GM21723 (cell line): ENCODE data around the gene CES5A.
"Not testable (repeated sequence)": the region's sequence is repeated elsewhere in the genome, so short reads cannot be mapped to it uniquely, and the experiment has no call there.

ENCODE experiments used
- ATAC-seq: cut with Tn5 transposase; IDR thresholded peaks from one replicate; pipeline ENCODE4 v1.9.1; 2021; ENCODE audit warnings: mild to moderate bottlenecking, moderate library complexity; ENCODE audit not compliant: unreplicated experiment

Gene CES5A

DNA sequence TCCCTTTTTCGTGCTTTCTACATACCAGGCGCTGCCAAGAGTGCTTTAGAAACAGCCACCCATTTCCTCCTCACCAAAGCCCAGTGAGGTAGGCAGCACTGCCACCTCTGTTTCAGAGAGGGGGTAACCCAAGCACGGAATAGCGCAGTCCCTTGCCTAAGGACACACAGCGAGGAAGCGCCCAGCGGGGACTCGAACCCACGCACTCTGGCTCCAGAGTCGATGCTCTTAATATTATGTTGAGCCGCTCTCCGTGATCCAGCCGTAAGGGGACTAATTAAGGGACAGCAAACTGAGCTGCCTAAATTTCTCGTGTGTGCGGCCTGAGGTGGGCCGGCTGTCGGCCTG, 42.8 kb downstream of the CES5A start:
- no peak for ATAC-seq

DNA sequence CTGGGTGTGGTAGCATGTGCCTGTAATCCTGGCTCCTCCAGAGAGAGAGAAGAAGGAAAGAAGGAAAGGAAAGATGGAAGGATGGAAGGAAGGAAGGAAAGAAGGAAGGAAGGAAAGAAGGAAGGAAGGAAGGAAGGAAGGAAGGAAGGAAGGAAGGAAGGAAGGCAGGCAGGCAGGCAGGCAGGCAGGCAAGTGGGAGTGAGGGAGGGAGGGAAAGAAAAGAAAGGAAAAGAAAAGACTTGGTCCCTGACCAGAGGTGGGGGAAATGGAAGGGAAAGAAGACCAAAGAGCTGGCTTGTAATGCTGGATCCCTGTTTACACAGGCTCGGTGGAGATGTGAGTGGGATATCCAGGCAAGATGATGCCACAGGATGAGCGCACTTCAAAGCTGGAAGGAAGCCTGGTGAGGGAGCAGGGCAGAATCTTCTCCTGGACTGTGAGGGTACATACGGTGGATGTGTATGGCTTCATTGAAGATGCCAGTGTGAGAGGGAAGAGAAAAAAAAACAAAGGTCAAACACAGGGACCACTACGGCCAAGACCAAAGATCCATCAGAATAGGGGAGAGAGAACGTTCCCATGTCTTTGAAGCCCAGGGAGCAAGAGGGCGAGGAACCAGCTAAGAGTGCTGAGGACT, 44.4 kb downstream of the CES5A start:
- ATAC-seq = no peak

DNA sequence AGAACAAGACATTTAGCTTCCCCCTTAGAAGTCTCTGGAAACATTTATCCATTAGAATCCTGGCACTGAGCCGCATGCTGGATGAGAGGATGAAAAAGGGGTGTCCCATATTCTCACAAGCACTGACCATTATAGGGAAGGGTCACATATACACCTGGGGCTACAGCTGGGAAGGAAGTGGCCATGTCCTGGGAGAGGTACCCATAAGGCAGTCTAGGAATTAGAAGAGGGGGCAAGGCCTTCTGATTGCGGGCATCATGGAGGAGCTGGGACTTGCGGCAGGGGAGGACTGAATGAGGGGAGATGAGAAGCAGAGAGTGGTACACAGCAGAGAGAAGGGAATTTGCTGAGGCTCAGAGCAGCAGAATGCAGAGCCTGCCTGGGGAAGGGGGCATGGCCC, 45.9 kb downstream of the CES5A start:
- ATAC-seq = not testable (repeated sequence)

DNA sequence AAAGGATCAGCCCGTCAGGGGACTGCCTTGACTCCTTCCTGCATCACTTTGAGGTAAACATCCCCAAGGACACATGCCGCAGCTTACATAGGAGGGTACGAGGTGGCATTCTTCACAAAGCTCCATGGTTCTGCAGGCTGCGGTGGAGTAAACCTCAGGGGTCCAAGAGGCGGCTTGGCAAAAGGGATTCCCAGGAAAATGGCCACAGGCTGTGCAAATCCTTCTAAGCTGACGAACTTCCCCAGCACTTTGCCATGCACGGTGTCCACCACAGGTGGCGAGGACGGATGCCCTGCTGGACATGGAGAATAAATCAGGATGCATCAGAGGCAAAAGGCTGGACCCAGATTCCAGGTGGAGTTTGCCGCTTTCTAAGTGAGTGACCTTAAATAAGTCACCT, 46.5 kb downstream of the CES5A start:
- ATAC-seq = no peak

DNA sequence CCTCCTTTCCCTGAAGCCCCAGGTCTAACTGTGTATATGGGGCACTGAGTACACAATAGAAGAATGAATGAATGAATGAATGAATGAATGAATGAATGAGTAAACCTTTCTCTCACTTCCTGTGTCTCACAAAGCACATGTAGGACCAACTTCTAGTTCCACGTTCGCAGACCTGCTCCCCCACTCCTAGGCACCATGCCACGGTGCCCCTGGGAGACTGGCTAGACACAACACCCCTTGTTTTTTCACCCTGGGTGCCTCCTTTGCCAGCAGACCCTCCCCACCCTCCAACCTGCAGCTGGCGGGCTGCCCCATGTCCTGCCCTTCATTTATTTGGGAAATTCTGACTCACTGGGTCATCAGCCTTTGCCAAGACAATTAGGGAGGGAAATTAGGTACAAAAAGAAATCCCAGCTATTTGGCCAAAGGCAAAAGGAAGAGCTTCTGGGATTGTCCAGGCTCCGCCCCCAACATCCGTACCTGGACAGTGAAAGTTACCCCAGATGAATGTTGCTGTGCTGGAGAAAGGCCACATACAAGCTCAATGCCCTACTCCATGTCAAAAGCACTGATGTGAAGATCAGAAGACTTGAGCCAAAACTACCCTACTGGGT, 50.0 kb downstream of the CES5A start:
- no peak for ATAC-seq

DNA sequence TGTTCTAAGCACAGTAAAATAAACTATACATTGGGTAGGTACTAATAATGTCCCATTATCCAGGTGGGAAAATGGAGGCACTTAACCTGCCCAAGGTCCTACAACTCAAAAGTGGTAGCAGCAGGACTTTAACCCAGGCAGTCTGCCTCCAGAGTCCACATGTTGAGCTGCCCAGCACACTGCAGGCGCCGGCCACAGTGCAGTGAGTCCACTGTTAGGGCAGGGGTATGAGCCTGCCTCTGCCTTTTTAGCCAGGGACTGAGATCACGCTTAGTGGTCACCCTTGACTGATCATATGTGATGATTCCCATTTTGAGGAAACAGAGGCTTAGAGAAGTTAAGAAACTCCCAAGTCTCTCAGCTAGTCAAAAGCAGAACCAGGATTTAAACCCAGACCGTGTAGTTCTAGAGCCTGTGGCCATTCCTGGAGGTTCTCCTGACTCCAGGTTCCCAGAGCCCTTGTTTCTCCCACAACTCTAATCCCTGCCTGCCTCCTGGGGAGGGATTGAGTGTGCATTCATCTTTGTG, 50.6 kb downstream of the CES5A start:
- ATAC-seq = no peak

DNA sequence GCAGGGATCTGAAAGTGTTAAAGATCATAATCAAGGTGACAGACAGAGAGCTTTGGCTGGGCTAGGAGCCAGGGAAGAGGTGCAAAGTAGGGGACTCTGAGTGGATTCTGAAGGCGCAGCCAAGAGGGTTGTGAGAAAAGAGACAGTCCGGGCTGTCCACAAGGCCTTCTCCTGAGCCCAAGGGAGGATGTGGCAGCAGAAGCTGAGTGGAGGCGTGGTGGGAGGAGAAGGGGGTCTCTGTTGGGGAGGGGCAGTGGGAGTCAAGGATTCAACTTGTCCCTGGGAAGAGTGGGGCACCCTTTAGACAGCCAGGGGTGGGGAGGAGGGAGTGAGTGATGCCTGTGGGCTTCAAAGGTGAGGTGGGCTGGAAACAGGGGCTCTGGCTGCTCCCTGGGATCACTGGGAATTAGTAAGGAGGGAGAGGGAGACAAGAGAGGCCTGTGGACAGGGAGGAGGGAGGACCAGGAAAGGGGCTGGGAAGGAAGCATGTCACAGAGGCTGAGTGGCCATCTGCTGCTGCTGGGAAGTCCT, 52.8 kb downstream of the CES5A start:
- ATAC-seq = no peak

DNA sequence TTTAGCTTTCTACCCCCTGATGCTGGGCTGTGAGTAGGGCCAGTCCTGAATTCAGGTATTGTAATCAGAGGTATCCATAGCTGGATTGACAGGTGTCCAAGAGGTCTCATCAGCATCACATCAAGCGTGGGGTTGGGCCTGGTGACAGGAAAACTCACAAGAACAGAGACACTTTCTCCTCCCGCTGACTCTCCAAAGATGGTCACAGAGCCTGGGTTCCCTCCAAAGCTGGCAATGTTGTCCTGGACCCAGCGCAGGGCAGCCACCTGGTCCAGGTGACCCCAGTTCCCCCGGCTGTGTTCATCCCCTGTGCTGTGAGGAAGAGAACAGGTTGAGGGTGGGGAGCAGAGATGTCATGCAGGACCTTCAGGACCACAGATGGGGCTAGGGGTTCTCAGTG, 54.0 kb downstream of the CES5A start:
- ATAC-seq = no peak

DNA sequence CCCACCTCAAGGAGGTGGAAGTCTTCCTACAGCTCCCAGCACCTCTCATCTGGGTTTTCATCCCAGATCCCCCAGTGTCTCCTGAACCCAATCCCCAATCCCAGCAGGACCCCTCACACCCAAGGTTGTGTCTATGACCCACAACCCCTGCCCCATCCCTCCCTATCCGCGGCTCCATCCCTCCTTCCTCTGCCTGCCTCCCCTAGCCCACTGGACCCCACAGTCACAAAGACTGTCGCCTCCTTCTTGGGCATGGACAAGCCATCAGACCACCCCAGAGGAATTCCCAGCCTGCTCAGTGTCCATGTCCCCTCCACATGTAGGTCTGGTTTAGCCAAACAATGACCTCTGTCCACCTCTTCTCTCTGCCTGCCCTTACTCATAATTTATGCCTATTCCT, 54.6 kb downstream of the CES5A start:
- ATAC-seq = no peak

DNA sequence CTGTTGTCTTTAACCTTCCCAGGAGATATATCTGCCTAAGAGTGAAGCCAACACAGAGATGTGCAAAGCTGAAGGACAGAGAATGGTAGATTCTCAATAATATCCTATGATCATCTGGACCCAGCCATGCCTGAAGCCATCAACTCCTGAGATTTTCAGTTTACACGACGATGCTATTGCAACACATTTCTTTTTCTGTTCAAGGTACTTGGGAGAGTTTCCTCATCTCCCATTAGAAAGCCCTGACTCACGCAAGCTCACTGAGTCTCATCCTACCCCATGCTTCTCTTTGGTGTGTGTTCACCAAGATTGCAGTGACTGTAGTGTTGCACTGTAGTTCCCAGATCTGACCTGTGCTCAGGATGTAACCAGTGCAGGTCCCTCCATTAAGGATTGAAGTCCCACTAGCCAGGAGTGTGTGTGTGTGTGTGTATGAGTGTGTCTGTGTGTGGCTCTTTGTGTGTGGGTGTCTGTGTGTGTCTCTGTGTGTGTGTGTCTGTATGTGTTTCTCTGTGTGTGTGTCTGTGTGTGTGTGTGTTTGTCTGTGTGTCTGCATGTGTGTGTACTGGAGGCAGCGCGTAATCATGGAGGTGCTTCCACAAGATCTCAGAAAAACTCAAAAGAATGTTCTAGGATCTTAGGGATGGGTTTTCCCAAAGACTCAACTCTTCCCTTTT, 57.8 kb downstream of the CES5A start:
- ATAC-seq = no peak

DNA sequence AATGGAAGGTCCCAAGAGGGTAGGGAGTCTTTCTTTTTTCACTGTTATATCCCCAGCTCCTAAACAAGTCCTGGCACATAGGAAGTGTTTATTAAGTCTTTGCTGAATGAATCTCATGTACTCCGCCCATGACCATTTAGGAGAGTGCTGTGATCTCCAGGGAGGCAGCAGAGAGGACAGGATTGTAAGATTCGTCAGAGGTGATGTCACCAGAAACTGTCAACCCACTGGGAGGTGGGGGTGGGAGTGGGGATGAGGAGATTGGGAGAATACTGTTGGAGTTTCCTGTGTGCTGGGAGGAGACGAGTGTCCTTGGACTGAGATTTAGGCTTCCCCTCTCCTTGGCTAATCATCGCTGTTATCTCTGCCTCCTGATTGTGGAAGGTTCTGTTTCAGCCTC, 59.0 kb downstream of the CES5A start:
- not testable (repeated sequence) for ATAC-seq

DNA sequence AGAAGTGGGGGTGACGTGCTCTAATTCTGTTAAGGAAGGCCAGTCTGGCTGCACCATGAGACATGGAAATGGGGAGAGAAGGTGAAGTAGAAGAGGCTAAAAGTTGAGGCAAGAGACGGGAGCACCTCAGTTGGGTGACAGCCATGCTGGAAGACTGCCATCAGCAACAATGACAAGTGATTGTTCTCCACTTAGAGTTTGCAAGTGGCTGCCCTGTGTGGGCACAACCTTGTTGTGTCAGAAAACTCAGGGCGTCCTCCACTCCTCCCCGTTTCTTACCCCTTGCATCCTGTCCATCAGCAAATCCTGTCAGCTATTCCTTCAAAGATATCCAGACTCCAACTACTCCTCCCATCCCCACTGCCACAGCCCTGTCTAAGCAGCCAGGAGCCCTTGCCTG, 59.9 kb downstream of the CES5A start:
- ATAC-seq = no peak

DNA sequence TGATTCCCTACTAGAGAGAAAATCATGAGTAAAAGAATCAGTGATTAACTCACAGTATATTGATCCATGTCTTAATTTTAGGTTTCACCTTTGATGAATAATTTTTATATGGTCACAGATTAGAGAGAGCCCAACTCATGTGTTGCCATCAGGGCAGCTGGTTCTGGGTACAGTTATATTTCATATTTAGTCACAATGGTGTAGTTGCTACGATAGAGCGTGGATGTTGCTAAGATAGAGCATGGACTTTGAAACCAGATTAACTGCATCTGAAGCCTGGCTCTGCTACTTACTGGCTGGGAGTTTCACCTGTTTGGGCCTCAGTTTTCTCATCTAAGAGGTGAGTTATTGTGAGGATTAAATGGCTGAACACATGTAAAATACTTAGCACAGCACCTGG, 61.0 kb downstream of the CES5A start:
- not testable (repeated sequence) for ATAC-seq

DNA sequence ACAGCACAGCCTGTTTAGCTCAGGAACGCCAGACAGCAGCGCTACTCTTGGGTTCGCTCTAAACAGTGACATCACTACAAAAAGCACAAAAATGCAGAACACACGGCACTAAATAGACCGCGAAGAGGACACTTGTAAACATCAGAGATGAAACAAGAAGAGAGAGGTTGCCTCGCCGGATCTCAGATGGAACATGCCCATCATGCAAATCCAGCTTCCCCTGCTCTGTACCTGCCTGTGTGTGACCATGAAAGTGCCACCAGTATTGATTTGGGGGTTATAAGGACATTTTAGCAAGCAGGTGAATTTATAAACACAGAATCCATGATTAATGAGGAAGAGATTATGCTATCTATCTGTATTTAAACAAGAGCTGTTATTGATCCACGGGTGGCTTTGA, 61.4 kb downstream of the CES5A start:
- not testable (repeated sequence) for ATAC-seq

DNA sequence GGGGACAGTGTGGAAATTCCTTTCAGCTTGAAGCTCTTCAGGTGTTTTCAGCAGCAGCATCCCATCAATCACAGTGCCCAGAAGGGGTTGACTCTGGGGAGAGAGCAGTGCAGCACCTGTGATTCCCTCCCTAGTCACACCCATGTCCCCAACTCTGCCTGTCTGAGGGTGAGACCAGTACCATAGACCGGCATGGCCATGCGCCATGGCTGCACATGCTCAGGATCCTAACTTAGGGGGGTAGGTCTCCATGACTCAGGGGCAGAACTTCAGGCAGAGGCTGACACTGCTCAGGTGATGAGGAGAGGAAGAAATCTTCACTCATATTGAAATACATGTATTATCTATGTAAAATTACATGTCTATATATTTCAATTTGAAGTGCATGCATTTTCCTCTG, 62.2 kb downstream of the CES5A start:
- no peak for ATAC-seq

DNA sequence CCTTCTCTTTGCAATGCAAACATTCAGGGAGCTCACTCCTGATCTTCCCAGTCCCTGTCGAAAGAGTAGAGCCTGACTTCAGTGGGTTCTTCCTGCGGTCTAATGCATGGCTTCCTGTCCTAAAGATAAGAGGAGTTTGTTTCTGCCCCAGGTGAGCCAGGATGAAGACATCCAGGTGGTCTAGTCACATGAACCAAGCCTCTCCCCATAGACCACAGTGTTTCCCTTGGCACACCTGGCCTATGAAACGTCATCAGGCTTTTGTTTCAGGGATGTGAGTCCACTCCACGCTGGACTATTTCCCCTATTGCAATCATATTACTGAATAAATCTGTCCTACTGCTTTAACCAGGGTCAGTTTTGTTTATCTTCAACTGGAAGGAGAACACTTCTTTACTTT, 63.4 kb downstream of the CES5A start:
- ATAC-seq = no peak

DNA sequence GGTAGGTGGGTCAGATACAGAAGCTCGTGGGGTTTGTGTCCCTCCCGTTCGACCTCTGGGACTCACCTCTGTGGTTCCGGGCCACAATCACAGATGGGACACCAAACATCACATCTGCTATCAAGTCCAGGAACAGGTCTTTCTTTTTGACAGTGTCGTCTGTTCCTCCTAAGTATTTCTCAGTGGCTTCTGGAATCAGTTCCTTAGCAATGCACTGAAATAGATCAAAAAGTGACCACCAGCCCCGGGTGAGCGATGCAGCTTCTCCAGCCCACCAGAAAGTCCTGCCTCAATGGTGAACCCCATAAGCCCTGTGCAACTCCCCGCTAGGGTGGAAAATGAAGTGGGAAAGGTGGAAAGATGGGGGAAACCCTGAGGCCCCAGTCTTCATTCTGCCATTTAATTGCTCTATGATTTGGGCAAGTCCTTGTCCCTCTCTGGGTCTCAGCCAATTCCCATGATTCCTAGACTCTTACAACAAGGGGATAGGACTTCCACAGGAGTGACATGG, 64.7 kb downstream of the CES5A start:
- no peak for ATAC-seq

DNA sequence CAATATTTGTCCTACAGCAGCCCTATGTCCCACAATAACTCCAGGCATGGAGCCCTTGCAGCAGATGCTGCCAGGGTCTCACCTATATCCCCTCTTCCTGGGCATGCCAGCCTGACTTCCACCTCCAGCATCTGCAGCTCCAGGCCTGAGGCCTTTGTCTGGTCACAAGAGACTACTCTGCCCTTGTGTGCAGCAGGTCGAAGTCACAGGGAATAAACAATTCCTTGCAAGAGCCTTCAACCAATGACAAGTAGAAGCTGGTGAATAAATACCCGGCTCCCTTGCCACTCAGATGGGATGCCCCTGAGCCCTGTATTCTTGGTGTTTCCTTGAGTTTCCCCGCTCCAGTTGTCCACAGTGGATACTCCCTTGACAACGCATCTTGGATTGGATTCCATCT, 65.3 kb downstream of the CES5A start:
- ATAC-seq = no peak

DNA sequence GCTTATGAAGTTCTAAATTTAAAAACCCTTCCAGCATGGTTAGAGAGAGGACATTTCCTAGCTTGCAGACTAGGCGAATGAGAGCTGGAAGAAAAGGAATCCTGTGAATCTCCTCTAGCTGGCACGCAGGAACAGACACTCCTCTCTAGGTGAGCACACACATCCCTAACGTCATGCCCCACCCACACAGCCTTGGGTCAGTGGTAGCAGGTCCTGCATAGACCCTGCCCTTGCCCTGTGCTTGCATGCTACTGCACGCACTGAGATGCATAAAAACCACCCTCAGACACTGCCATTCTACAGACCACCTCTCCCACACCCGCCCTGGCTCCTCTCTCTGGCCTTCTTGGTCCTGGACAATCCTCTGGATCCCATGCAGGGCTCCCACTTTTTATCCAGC, 65.8 kb downstream of the CES5A start:
- no peak for ATAC-seq

DNA sequence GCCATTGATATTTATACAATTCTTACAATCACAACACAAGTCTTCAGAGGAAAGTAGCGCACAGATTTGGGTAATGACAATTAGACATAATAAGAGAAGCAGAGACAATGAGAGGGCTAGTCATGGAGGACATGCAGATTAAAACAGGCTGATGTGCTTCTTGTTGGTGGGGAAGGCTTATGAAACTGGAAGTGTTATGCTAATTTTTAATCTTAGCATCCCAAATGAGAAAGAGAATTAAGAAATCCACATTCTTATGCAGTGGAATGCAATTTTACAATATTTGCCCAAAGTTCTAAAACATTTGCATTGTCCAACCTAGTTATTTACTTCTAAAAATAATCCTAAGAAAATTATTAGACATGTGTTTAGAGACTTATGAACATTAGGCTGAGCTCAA, 66.9 kb downstream of the CES5A start:
- not testable (repeated sequence) for ATAC-seq

DNA sequence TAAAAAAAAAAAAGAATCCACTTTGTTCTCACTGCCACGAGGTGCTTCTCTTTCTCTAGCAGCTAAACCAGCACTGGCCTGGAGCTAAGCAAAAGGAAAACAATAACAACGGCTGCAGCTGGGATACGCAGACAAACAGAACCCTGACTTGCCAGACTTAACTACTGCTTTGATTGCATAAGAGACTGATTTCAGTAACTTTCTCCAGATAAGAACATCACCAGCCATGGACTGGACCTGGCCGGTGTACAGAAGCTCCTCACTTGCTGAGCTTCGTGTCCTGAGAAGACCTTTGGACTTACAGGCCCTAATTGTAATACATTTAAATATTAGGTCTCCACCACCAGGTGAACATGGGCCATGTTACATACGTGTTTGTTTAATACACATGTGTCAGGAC, 70.1 kb downstream of the CES5A start:
- ATAC-seq = not testable (repeated sequence)

DNA sequence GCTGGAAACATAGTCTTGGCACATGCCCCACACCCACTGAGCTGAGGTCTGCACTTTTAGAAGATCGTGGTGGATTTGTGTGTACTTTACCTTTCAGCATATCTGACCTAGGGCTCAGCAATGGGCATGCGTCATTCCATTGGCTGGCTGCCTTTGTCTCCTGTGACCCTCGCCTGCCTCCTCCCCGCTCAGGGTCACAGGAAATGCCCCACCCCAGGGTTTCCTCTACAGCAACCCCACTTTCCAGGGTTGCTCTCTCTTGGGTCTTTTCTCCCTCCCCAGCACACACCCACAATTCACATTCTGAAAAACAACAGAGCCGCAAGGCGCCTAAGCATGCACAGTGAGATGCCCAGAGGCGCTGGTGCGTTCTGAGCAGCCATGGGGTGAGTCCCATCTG, 71.5 kb downstream of the CES5A start:
- ATAC-seq = not testable (repeated sequence)
